ENCODE data around the gene PRELP.

GRCh38 chr1:203537806-203538464, 62.3 kb downstream of the PRELP start:
- no peak for TF ChIP-seq ZBTB44 (tag by site-specific recombination; IDR thresholded peaks at IDR 0.05)
- TF ChIP-seq, protein P1, sequence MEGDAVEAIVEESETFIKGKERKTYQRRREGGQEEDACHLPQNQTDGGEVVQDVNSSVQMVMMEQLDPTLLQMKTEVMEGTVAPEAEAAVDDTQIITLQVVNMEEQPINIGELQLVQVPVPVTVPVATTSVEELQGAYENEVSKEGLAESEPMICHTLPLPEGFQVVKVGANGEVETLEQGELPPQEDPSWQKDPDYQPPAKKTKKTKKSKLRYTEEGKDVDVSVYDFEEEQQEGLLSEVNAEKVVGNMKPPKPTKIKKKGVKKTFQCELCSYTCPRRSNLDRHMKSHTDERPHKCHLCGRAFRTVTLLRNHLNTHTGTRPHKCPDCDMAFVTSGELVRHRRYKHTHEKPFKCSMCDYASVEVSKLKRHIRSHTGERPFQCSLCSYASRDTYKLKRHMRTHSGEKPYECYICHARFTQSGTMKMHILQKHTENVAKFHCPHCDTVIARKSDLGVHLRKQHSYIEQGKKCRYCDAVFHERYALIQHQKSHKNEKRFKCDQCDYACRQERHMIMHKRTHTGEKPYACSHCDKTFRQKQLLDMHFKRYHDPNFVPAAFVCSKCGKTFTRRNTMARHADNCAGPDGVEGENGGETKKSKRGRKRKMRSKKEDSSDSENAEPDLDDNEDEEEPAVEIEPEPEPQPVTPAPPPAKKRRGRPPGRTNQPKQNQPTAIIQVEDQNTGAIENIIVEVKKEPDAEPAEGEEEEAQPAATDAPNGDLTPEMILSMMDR (tag by site-specific recombination; IDR thresholded peaks at IDR 0.05) = no peak
- TF ChIP-seq ZNF19 (tag by site-specific recombination; IDR thresholded peaks at IDR 0.05; ENCODE audit: low read depth) = no peak
- TF ChIP-seq ZBTB20 (tag by site-specific recombination; IDR thresholded peaks at IDR 0.05) = no peak
- TF ChIP-seq ZNF777 (tag by site-specific recombination; IDR thresholded peaks at IDR 0.05; ENCODE audit: borderline replicate concordance) = no peak
- TF ChIP-seq ZNF423 (tag by site-specific recombination; IDR thresholded peaks at IDR 0.05) = no peak
- TF ChIP-seq, protein P2, sequence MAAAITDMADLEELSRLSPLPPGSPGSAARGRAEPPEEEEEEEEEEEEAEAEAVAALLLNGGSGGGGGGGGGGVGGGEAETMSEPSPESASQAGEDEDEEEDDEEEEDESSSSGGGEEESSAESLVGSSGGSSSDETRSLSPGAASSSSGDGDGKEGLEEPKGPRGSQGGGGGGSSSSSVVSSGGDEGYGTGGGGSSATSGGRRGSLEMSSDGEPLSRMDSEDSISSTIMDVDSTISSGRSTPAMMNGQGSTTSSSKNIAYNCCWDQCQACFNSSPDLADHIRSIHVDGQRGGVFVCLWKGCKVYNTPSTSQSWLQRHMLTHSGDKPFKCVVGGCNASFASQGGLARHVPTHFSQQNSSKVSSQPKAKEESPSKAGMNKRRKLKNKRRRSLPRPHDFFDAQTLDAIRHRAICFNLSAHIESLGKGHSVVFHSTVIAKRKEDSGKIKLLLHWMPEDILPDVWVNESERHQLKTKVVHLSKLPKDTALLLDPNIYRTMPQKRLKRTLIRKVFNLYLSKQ (tag by site-specific recombination; IDR thresholded peaks at IDR 0.05; ENCODE audit: borderline replicate concordance) = no peak
- TF ChIP-seq YY1 (tag by site-specific recombination; IDR thresholded peaks at IDR 0.05) = no peak
